SK-N-SH treated with all-trans-retinoic acid at 6 μM for 48 hours (cell line): Measurements from ENCODE around the gene PRELID3B.
"Not testable (repeated sequence)": the region's sequence is repeated elsewhere in the genome, so short reads cannot be mapped to it uniquely, and the experiment has no call there.

Experiments used
- CREB5 ChIP-seq: fragments of 250-450 bp; sonication (Bioruptor Pico); IDR thresholded peaks from 2 replicates; pipeline ENCODE4 v1.5.1; 2020; ENCODE audit warnings: low read depth, mild to moderate bottlenecking, moderate library complexity
- CSDC2 ChIP-seq: fragments of 250-450 bp; sonication (Bioruptor Pico); IDR thresholded peaks from 2 replicates; pipeline ENCODE4 v1.5.0; 2020; ENCODE audit warnings: mild to moderate bottlenecking, moderate library complexity
- ESRRG ChIP-seq: fragments of 250-450 bp; sonication (Bioruptor Pico); IDR thresholded peaks from 2 replicates; pipeline ENCODE4 v1.6.1; 2021; ENCODE audit warnings: mild to moderate bottlenecking
- GLIS3 ChIP-seq: fragments of 250-450 bp; sonication (Bioruptor Pico); IDR thresholded peaks from 2 replicates; pipeline ENCODE4 v1.5.0; 2020; ENCODE audit warnings: mild to moderate bottlenecking, moderate library complexity
- ISL1 ChIP-seq: fragments of 250-450 bp; sonication (Bioruptor Pico); IDR thresholded peaks from 2 replicates; pipeline ENCODE4 v2.1.2; 2022; ENCODE audit warnings: mild to moderate bottlenecking, moderate library complexity
- PATZ1 ChIP-seq: fragments of 250-450 bp; sonication (Bioruptor Pico); IDR thresholded peaks from 2 replicates; pipeline ENCODE4 v1.8.0; 2020; ENCODE audit warnings: mild to moderate bottlenecking, moderate library complexity, borderline replicate concordance
- TCF4 ChIP-seq: fragments of 250-450 bp; sonication (Bioruptor Pico); IDR thresholded peaks from 2 replicates; pipeline ENCODE4 v1.8.0; 2021; ENCODE audit warnings: mild to moderate bottlenecking, moderate library complexity, borderline replicate concordance
- TOX ChIP-seq: fragments of 250-450 bp; sonication (Bioruptor Pico); IDR thresholded peaks from 2 replicates; pipeline ENCODE4 v1.8.0; 2021; ENCODE audit warnings: mild to moderate bottlenecking, moderate library complexity, borderline replicate concordance
- ZFP3 ChIP-seq: fragments of 250-450 bp; sonication (Bioruptor Pico); IDR thresholded peaks from 2 replicates; pipeline ENCODE4 v1.5.0; 2020; ENCODE audit warnings: mild to moderate bottlenecking, moderate library complexity
- ZFP30 ChIP-seq: fragments of 450-650 bp; formaldehyde crosslinking; IDR thresholded peaks from 2 replicates; pipeline ENCODE4 v1.5.0; 2022; ENCODE audit warnings: mild to moderate bottlenecking, moderate library complexity
- ZNF70 ChIP-seq: fragments of 450-650 bp; formaldehyde crosslinking; IDR thresholded peaks from 2 replicates; pipeline ENCODE4 v1.5.0; 2020; ENCODE audit warnings: mild to moderate bottlenecking, moderate library complexity

- TF ChIP-seq CREB5 (CRISPR knock-in tag); ESRRG (CRISPR knock-in tag); ZFP30; TOX (CRISPR knock-in tag); ISL1 (CRISPR knock-in tag); ZFP3; TCF4 (CRISPR knock-in tag); PATZ1 (CRISPR knock-in tag); ZNF70 (CRISPR knock-in tag); CSDC2; GLIS3 (CRISPR knock-in tag): not testable (repeated sequence)
Observed at GRCh38 chr20:59011874-59012157, 30.8 kb downstream of the PRELID3B start.
